AG04450 (cell line): ENCODE measurements around the gene HPS4. TPM values are rescaled to one million over a fixed set of nuclear protein-coding genes. Genes with fewer than 3 reads are reported as not detected.

Experiments used
- CTCF ChIA-PET: fragments of 300-600, 350-600 bp; formaldehyde crosslinking; extraction: SDS; loops from one replicate; lab custom pipeline; 2022; ENCODE audit warnings: antibody characterized with exemption, inconsistent platforms; lab: Charles Lee
- POLR2A ChIA-PET: fragments of 350-600 bp; formaldehyde crosslinking; extraction: SDS; loops from one replicate; lab custom pipeline; 2021; ENCODE audit warnings: antibody characterized with exemption, inconsistent platforms; lab: Yijun Ruan, JAX
- DNase-seq: peaks from one replicate; pipeline ENCODE4 v3.0.0-alpha.2; 2011; ENCODE audit warnings: low read depth, low spot score
- H3K27ac ChIP-seq: one replicate; pipeline ENCODE4 v1.5.1; 2012; ENCODE audit warnings: low read depth, low read length, control low read depth
- H3K27me3 ChIP-seq: one replicate; pipeline ENCODE4 v1.6.0; 2012; ENCODE audit warnings: low read length; ENCODE audit not compliant: control insufficient read depth, insufficient read depth
- H3K4me3 ChIP-seq: 2 replicates; pipeline ENCODE4 v1.5.1; 2011; ENCODE audit warnings: mild to moderate bottlenecking, low read depth, low read length, control low read depth
- H3K9me3 ChIP-seq: 2 replicates; pipeline ENCODE4 v1.5.1; 2012; ENCODE audit warnings: low read length; ENCODE audit not compliant: control insufficient read depth, insufficient read depth
- polyA plus RNA-seq: library from polyadenylated mRNA; depleted of rRNA; stranded (reverse); fragments of >200 nt; gene quantifications from 2 replicates; pipeline ENCODE4 v1.2.3, GENCODE V29; 2011
- TF ChIP-seq, protein P1 (sequence below): IDR thresholded peaks from 2 replicates; pipeline ENCODE4 v1.5.1; 2011; ENCODE audit warnings: low read depth, low read length, control low read depth, inconsistent platforms

Gene HPS4
- polyA plus RNA-seq, 1 experiment: 30.9 TPM

DNA sequence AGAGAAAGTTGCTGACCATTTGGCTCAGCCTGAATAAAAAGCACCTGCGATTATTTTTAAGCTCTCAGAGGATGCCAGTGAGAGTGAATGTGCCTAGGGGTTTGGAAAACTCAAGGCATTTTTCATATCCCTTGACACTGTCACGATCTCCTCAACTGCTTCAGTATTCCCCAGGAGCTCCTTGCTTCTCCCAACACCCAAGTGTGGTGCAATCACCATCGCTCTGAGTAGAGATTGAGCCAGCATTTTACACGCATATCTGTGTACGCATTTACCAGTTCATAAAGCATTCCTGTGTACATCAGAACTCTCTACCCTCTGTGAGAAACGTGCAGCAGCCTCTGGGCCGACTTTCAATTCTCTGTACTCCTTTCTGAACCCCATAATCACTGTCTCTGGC lies 1.4 kb upstream of the HPS4 start:
- Histone ChIP-seq H3K4me3 (peak overlapping the region; percentile 14; the same call in 1 of the 2 replicates), H3K9me3 (no peaks in the 10 kb centered on the region), H3K27me3 (no peaks in the 10 kb centered on the region), H3K27ac (no peak overlapping the region)
- POLR2A ChIA-PET: no interaction called here
- CTCF ChIA-PET: interaction anchor here (0.9 to 1.7 kb wide), 2 partner anchors 118 to 181 kb away, joined by 3 to 10 read pairs; no protein-coding TSS in a partner anchor
- TF ChIP-seq, protein P1, sequence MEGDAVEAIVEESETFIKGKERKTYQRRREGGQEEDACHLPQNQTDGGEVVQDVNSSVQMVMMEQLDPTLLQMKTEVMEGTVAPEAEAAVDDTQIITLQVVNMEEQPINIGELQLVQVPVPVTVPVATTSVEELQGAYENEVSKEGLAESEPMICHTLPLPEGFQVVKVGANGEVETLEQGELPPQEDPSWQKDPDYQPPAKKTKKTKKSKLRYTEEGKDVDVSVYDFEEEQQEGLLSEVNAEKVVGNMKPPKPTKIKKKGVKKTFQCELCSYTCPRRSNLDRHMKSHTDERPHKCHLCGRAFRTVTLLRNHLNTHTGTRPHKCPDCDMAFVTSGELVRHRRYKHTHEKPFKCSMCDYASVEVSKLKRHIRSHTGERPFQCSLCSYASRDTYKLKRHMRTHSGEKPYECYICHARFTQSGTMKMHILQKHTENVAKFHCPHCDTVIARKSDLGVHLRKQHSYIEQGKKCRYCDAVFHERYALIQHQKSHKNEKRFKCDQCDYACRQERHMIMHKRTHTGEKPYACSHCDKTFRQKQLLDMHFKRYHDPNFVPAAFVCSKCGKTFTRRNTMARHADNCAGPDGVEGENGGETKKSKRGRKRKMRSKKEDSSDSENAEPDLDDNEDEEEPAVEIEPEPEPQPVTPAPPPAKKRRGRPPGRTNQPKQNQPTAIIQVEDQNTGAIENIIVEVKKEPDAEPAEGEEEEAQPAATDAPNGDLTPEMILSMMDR: no peak
- no peak for DNase-seq

DNA sequence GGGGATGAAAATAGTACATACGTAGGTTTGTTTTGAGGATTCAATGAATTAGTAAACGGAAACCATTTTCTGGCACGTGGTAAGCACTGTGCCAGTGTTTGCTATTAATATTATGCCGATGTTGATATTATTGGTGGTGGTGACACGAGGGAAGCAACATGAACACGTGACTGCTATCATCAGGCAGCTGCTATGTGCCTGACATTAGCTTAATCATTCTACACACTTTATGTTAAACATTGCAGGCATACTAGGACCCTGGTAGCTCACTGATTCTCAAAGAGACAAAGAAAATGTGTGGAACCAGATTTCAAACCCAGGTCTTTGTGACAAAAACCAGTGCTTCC lies 750 bp upstream of the HPS4 start:
- TF ChIP-seq, protein P1: no peak
- Histone ChIP-seq H3K4me3 (peak overlapping the region; percentile 91), H3K9me3 (no peaks in the 10 kb centered on the region), H3K27ac (peak overlapping the region; percentile 21), H3K27me3 (no peaks in the 10 kb centered on the region)
- POLR2A ChIA-PET: no interaction called here
- no peak for DNase-seq
- CTCF ChIA-PET: interaction anchor here (1.6 to 1.7 kb wide), 2 partner anchors 23 to 182 kb away, joined by 6 to 10 read pairs; no protein-coding TSS in a partner anchor

DNA sequence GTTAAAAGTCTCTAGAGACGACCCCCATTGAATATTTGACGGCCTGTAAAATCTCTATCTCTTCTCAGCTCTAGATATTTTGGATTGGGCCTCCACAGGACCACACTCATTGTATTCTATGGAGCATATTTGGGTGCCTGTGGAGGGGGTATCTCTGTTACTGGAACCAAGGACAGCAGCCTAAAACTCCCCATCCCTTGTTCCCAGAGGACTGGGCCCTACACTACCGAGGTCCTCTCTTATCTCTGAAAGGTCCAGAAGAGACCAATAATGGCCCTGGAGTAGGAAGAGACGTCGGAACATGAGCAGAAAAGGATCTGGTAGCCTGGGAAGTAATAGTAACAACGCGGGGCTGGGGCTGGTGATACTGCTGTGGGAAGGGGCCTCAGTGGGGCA lies 542 bp downstream of the HPS4 start:
- no peak for DNase-seq
- POLR2A ChIA-PET: interaction anchor here (1.0 to 1.1 kb wide), 3 partner anchors 11 to 68 kb away, joined by 4 to 8 read pairs (median 4); partner anchors contain the start of gene TFIP11
- Histone ChIP-seq H3K27me3 (no peaks in the 10 kb centered on the region), H3K9me3 (no peaks in the 10 kb centered on the region), H3K4me3 (peak overlapping the region; percentile 91), H3K27ac (peak overlapping the region; percentile 85)
- TF ChIP-seq, protein P1: no peak
- CTCF ChIA-PET: interaction anchor here (1.1 to 1.6 kb wide), 3 partner anchors 22 to 182 kb away, joined by 3 to 6 read pairs (median 3); no protein-coding TSS in a partner anchor

DNA sequence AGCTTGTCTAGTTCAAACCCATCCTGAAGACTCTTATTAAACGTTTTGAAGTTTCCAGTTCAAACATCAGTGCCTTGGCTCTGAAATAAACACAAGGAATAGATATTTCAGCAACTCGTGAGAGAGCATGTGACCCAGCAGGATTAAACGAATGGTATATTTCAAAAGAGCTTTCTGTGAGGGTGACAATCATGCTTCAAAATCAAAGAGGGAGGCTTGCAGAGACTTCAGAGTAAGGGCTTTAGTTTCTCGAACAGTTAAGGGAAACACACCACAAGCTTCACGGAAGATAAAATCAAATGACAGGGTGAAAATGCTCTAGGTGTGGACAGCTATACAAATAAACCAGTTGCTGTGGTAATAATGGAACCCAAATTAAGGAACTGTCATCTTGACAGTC lies 1.4 kb downstream of the HPS4 start:
- ChIA-PET POLR2A (interaction anchor here (0.5 kb wide), 1 partner anchor 118 kb away, joined by 6 read pairs; no protein-coding TSS in a partner anchor), CTCF (interaction anchor here (1.1 kb wide), 3 partner anchors 20 to 183 kb away, joined by 3 to 4 read pairs (median 3); no protein-coding TSS in a partner anchor)
- DNase-seq: no peak
- H3K27ac ChIP-seq: no peak overlapping the region
- TF ChIP-seq, protein P1: no peak
- H3K4me3 ChIP-seq: no peak overlapping the region
- H3K9me3 ChIP-seq: no peaks in the 10 kb centered on the region
- no peaks in the 10 kb centered on the region for H3K27me3 ChIP-seq

DNA sequence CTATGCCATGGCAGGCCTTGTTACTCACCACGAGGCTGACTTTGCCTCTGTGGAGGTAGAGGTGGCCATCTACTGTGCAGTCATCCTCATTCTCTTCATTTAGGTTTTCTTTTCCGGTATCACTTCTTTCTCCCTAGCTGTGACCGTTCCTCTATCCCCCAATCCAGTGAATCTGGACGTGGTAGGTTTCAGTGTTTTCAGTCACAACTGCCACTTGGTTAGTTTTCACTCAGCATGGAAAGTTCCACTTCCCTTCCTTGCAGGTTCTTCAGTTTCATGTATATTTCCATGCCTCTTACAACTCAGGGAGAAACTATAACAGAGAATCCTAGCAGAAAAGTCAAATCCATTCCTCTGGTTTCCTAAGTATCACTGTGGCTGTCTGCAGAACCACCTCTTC lies 1.9 kb downstream of the HPS4 start:
- H3K9me3 ChIP-seq: no peaks in the 10 kb centered on the region
- no peaks in the 10 kb centered on the region for H3K27me3 ChIP-seq
- POLR2A ChIA-PET: interaction anchor here (0.5 kb wide), 1 partner anchor 117 kb away, joined by 6 read pairs; no protein-coding TSS in a partner anchor
- no peak for DNase-seq
- H3K4me3 ChIP-seq: no peak overlapping the region
- TF ChIP-seq, protein P1: no peak
- H3K27ac ChIP-seq: no peak overlapping the region
- CTCF ChIA-PET: interaction anchor here (1.0 to 1.9 kb wide), 4 partner anchors 20 to 190 kb away, joined by 3 to 6 read pairs (median 4); no protein-coding TSS in a partner anchor
